Central memory CD4-positive, alpha-beta T cell (primary cell): ENCODE measurements around the gene ROBO1.

Source experiments
- DNase-seq: peaks from one replicate; pipeline ENCODE4 v3.0.0; 2022

The ROBO1 gene

DNA sequence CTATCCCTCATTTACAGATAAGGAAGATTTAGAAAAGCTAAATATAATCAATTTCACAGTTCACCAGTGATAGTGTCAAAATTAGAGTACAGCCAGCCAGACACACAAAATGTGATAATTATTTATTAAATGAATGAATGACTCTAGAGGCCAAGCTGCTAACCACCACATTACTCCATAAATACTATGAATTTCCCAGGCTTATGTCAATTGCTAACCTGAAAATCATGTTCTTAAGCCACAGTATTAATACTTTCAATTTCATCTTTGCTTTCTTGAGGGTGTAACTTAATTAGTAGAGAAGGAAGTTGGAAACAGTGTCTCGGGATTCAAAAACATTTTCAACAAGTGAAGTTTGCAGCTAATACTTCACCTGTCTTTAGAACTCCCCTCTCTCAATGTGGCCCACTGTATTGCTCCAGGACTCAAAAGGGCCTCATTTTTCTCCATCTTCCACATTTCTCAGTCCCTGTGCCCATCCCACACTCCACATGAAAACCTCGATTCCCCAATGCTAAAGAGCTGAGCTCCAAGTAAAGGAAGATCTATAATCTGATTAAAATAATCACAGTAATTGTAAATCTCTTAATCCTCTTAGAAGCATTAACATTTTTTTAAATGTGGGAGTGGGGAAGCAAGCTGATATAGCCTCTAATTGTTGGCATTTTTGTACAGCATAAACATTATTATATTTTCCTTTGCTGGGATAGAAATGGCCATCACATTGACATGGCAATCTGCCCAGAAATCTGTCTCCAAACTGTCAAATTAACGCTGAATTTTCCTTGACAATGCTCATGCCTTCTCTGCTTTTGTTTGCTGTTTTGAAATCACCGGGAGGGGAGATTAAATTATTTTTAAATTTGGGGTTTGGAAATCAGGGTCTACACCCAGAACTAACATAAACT, 765.1 kb downstream of the ROBO1 start:
- no peak for DNase-seq

GRCh38 chr3:79001255-79001654, 766.5 kb downstream of the ROBO1 start:
- DNase-seq: no peak

DNA sequence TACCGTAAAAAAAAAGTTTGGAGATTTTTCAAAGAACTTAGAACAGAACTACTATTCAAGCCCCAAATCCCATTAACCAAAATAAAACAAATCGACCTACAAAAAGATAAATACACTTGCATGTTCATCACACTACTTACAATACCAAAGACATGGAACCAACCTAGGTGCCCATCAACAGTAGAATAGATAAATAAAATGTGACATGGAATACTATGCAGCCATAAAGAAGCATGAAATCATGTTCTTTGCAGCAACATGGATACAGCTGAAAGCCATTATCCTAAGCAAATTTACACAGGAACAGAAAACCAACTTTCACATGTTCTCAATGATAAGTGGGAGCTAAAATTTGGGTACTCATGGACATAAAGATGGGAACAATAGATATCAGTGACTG, 768.7 kb downstream of the ROBO1 start:
- no peak for DNase-seq

- DNase-seq: no peak
These were observed 772.7 kb downstream of the ROBO1 start for GRCh38 chr3:78995087-78995486.

DNA sequence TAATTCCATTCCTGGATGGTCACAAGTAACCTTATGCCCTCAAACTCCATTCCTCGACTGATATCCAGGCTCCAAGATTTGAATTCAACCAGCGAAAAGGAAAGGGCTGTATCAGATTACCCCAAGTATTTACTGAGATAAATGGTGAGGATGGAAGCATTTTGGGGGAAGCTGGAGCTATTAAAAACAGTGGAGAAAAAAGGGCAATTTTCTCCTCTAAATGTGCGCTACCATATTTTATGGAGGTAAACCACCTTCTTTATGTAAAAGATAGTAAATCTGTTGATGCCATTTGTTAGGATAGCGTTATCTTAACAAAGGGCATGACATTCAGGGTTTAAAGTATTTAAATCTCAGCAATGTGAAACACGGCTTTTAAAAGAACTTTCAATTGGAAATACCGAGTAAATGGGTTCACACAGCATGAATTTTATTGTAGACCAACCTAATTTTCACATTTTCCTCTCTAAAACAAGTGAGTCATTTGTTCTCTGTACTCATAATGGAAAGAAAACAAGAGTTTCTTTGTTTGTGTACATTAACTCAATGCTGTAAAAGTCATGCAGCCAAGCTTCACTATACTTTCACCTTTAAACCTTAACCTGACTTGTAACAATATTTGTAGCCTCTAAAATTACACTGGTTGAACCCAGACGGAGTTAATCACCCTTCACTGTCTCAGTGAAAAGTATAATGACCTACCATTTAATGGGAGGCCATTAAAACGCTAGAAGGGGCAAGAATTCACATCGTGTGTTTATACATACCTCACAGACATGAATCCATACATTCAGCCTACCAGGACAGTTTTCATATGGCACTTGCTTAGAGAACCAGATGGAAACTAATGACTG, 773.4 kb downstream of the ROBO1 start:
- no peak for DNase-seq

GRCh38 chr3:78993375-78993774, 774.4 kb downstream of the ROBO1 start:
- no peak for DNase-seq

- DNase-seq: no peak
These were observed 775.0 kb downstream of the ROBO1 start for GRCh38 chr3:78992830-78993229.

- DNase-seq: no peak
These were observed 775.4 kb downstream of the ROBO1 start for GRCh38 chr3:78992400-78992799.

DNA sequence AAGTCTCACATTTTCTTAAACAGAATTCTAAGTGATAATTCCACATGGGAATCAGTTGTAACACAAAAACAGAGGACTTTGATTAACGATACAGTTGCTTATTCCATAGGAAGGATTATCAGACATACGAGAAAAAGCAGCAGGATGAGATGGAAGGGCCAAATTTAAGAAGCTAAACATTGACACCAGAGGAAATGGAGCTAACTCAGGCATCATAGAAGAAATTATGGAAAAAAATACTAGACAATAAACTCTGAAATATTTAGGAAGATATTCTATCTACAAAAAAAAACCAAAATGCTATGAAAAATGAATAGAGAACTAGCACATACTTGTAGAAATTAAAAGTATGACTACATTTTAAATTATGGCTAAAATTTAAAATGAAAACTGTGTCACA, 776.1 kb downstream of the ROBO1 start:
- no peak for DNase-seq

DNA sequence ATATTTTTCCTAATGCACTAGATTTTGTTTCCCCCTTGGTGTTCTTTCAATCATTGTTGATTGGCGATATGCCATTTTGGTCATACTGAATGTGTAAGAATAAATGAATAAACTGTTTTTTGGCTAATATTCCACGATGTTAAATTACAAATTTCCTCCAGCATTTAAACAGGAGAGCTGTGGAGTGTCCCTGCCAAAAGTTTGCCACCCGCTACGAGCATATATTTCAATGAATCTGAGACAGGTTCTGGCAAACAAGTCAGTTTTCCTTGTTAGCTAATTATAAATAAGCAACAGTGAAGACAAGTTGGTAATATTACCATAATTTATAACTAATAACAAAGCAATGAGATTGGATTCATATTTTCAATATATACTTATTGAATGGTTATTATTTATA, 777.6 kb downstream of the ROBO1 start:
- DNase-seq: no peak

GRCh38 chr3:78988324-78988723, 779.5 kb downstream of the ROBO1 start:
- no peak for DNase-seq

DNA sequence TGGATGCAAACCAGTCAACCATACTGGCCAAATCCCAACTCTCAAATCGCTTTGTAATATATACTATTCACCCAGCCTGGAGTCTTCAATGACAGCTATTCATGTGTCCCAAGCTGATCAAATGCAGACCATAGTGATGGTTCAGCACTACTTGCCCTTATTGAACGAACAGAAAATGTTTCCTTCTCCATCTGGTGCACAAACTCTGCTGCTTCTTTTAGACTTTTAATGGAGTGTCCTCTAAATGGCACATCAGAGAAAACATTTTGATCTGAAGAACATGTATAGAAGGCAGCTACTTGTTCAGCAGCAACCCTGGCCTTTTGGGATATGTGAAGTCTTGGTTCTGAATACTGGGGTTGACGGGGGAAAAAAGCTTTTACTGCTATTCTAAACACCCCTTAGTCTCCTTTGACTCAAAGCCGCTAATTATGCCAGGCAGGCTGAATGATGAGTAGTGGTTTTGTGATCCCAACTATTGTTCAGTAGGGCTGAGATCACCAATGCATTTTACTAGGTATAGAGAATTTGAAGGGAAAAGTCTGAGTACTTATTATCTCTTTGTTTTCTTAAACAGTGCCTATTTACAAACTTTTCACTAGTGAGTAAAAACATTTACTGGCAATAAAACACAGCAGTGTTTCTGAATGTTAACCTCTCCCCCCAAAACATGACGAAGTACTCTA, 781.2 kb downstream of the ROBO1 start:
- no peak for DNase-seq

DNA sequence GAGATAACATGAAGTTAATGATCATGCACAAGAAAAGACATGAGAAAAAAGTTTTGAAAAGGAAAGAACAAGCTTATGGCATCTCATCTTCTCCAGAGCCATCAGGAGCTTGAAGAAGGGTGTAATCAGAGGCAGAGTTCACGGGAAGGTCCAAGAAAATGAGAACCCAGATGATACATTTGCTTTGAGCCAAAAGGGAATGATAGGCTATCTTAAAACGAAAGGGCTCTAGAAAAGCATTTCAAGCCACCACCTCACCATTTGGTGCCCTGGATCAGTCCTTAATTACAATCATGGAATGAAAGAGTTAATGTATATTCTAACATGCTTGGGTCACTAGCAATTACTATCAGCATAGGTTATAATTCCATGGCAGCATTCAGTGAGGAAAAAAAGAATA, 781.8 kb downstream of the ROBO1 start:
- no peak for DNase-seq

DNA sequence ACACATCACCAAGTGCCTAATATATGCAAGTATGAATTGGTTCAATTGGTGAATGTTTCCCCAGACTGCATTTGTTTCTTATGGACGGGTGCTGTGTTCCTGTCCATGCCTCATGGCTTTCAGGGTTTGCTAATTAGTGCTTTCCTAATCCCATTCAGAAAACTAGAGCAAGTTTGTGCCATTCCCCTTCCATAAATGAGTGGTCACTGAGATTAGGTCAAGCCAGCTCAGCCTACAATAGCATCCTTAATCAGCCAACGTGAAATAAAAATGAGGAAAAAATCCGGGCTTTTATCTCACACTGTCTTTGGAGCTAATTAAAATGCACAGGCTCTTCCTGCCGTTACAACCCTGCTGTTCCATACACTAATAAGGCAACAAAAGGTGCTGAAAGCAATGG, 788.8 kb downstream of the ROBO1 start:
- no peak for DNase-seq

DNA sequence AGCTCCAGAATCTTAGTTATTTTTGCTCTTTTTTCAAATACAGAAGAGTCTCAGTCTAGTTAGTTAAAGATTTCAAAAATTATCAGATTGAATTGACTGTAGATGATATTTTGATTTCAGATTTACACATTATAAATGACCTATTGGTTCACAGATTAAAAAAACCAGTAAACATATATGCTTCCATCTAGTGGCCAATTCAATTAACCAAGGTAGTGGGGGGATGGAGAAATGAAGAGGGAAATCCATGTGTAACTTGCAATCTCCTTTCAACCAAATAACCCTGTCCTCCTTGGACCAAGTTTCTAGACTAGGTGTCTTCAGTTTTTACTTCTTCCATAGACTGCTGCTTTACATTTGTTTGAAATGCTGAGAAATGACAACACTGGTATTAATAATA, 789.8 kb downstream of the ROBO1 start:
- DNase-seq: no peak

DNA sequence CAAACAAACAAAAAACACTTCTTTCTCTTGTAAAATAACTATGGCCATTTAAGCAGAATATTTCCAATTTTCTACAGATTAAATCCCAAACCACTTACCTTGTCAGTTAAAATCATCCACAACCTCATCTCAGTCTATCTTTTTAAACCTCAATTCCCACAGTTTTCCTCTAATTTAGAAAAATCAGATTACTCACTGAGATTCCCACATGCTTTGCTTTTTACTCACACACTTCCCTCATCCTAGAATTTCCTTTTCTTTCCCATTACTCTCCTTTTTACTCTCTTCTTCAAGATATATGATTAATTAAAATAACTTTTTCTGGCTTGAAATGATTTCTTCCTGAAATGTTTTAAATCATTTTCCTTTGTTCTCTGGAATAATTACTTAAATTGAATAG, 790.7 kb downstream of the ROBO1 start:
- DNase-seq: no peak

GRCh38 chr3:78976200-78976599, 791.6 kb downstream of the ROBO1 start:
- DNase-seq: no peak

DNA sequence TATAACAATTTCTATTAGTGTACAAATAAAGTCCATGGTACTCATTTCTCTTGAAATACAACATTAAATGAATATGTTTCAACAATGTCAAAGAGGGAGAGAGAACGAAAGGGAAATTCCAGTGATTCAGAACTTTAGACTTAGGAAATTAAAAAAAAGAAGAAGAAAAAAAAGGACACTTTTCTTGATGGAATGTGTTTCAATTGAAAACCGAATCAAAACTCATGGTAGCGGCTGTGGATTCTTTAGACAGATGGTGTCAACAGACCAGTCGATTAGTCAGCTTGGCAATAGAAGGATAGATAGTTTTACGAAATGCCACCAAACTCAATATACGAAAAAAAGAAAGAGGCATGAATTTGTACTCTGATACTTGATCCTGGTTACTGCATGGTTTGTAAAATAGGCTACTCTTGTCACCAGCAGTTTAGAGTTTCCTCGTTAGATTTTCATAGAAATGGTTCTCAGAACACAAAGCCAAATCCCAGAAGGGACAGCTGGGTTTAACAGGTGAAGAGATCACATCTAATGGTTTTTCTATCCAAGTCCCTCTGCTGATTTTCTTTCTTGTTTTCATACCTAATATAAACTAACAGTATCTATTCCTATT, 793.5 kb downstream of the ROBO1 start:
- no peak for DNase-seq

DNA sequence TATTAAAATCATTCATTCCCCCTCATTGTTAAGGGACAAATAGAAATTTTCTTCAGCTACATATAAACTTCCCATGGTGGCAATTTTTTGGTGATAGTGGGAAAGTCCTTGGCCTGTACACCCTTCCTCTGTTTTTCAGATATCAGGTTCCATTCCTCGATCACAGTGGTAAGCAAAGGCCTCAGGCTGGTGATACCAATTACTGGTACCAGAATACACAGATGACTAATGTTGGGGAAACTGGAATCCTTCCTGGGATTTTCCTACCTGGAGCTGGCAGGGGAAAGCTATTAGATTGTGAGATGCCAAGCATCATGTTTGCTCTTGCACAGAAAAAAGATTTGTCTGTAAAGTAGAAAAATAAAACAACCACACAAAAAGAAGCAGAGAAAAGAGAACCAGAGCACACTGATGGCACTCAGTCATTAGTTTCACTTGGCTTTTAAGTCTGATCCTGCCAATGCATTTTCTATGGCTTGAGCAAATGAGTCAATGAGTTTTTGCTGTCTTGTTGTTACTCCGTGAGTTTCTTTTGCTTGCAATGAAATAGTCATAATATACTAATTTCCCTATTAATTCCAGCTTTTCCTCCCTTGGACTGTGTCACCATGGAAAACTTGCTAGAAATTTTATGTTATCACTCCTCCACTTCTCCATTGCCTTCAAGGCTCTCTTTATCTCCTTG, 795.0 kb downstream of the ROBO1 start:
- DNase-seq: no peak

- DNase-seq: no peak
These were observed 797.1 kb downstream of the ROBO1 start for GRCh38 chr3:78970656-78971055.

DNA sequence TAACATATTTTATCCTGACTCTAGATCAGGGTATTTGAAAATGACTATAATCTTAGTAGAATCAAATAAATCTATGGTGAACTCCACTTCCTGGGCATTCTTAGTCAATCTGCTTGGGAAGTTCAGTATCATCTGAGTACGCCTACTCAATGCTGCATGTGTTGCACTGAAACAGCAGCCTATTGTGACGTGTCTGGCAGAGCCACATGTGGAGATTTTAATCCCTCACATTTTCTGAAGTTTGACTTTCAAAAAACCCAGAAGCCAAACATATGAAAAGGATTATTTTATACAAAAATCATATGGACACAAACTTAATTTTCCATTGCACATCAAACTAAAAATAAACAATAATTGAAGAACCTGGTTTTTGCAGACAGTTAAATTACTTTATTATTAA, 798.3 kb downstream of the ROBO1 start:
- no peak for DNase-seq

DNA sequence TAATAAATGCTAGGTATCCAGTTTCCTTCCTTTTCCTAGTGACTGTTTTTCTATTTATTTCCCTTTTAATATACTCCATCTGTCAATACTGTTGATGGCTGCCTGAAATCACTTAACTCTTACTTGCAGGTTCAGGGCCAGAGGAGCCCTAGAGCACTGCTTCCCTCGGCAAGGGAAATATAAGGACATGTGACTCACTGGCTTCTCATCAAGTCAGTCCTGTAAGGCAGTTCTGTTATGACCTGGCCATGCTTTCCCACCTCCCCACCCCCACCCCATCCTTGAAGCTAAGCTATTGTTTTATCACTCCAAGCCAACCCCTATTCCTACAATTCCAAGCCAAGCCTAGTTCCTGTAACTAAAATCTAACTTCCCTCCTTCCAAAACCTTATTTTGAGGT, 800.7 kb downstream of the ROBO1 start:
- no peak for DNase-seq
